NCI-H345 (cell line): ENCODE measurements around the gene RRAS.
A peak's percentile ranks its signal among the peaks of the same experiment; 100 is the strongest.

Experiments used
- DNase-seq: peaks from one replicate; lab custom pipeline; 2025; lab: John Stamatoyannopoulos, UW

Gene RRAS

GRCh38 chr19:49594993-49595818 is 44.7 kb downstream of the RRAS start:
- DNase-seq: no peak

GRCh38 chr19:49594157-49594992 is 45.6 kb downstream of the RRAS start:
- no peak for DNase-seq

- DNase-seq: peak; percentile 11
These were observed 46.5 kb downstream of the RRAS start for GRCh38 chr19:49593233-49594113.

GRCh38 chr19:49592486-49593232 is 47.3 kb downstream of the RRAS start:
- DNase-seq: no peak

GRCh38 chr19:49591731-49592485 is 48.0 kb downstream of the RRAS start:
- DNase-seq: peak; percentile 57

GRCh38 chr19:49590971-49591730 is 48.8 kb downstream of the RRAS start, which contains the start of gene PRR12:
PRR12 (plus strand) TSS chr19:49591182; CDS start chr19:49591655, 473 bp downstream.
- DNase-seq: peak; percentile 65

GRCh38 chr19:49590071-49590970 is 49.6 kb downstream of the RRAS start:
- peak; percentile 96 for DNase-seq

- no peak for DNase-seq
These were observed 50.4 kb downstream of the RRAS start for GRCh38 chr19:49589502-49589905.

- no peak for DNase-seq
These were observed 51.4 kb downstream of the RRAS start for GRCh38 chr19:49588365-49589122.

- no peak for DNase-seq
These were observed 52.7 kb downstream of the RRAS start for GRCh38 chr19:49587227-49587626.
